KOPT-K1 (cell line): ENCODE data around the gene GNL3.
"Not testable (repeated sequence)": the region's sequence is repeated elsewhere in the genome, so short reads cannot be mapped to it uniquely, and the experiment has no call there.

Source experiments
- H3K27ac ChIP-seq: fragments of 200-600 bp; sonication (generic); 2 replicates; pipeline ENCODE4 v1.5.1; 2016; ENCODE audit warnings: antibody characterized with exemption, mild to moderate bottlenecking, low read depth, low read length; ENCODE audit not compliant: poor library complexity, severe bottlenecking
- H3K36me3 ChIP-seq: fragments of 200-600 bp; sonication (generic); 2 replicates; pipeline ENCODE4 v1.5.1; 2017; ENCODE audit warnings: antibody characterized with exemption, mild to moderate bottlenecking, low read length, moderate library complexity; ENCODE audit not compliant: insufficient read depth
- H3K9me3 ChIP-seq: fragments of 200-600 bp; sonication (generic); 2 replicates; pipeline ENCODE4 v1.5.1; 2017; ENCODE audit warnings: antibody characterized with exemption, low read length, mild to moderate bottlenecking; ENCODE audit not compliant: insufficient read depth, poor library complexity, severe bottlenecking

GNL3 gene

GRCh38 chr3:52724511-52724910 lies 38.7 kb downstream of the GNL3 start:
- H3K9me3 ChIP-seq = peaks cover 25% of the 10 kb centered on the region
- peaks cover 10% of the 10 kb centered on the region; the same call in 1 of the 2 replicates for H3K36me3 ChIP-seq
- no peak overlapping the region for H3K27ac ChIP-seq

DNA sequence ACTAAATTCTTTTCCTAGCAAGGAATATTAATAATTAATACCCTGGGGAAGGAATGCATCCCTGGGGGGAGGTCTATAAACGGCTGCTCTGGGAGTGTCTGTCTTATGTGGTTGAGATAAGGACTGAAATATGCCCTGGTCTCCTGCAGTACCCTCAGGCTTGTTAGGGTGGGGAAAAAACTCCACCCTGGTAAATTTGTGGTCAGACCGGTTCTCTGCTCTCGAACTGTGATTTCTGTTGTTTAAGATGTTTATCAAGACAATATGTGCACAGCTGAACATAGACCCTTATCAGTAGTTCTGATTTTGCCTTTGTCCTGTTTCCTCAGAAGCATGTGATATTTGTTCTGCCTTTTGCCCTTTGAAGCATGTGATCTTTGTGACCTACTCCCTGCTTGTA lies 42.9 kb downstream of the GNL3 start:
- not testable (repeated sequence) for H3K27ac ChIP-seq
- Histone ChIP-seq H3K36me3 (peaks cover 38% of the 10 kb centered on the region), H3K9me3 (peaks cover 32% of the 10 kb centered on the region)

GRCh38 chr3:52730681-52731080 lies 44.8 kb downstream of the GNL3 start:
- Histone ChIP-seq H3K9me3 (peaks cover 32% of the 10 kb centered on the region), H3K27ac (no peak overlapping the region), H3K36me3 (peaks cover 58% of the 10 kb centered on the region)

DNA sequence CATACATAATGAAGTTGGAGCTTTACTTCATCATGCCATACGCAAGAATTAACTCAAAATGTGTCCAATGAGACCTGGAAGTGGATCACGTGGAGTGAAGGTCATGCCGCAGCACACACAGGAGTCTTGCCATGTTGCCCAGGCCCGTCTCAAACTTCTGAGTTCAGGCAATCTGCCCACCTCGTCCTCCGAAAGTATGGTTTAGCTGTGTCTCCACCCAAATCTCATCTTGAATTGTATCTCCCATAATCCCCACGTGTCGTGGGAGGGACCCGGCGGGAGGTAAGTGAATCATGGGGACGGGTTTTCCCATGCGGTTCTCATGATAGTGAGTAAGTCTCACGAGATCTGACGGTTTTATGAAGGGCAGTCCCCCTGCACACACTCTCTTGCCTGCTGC lies 45.8 kb downstream of the GNL3 start:
- Histone ChIP-seq H3K27ac (no peak overlapping the region), H3K9me3 (peaks cover 32% of the 10 kb centered on the region), H3K36me3 (peaks cover 60% of the 10 kb centered on the region)

GRCh38 chr3:52733256-52733891 lies 47.5 kb downstream of the GNL3 start:
- Histone ChIP-seq H3K9me3 (peaks cover 22% of the 10 kb centered on the region), H3K36me3 (peaks cover 69% of the 10 kb centered on the region), H3K27ac (no peak overlapping the region)

GRCh38 chr3:52739730-52740129 lies 53.9 kb downstream of the GNL3 start:
- H3K27ac ChIP-seq = no peak overlapping the region
- H3K9me3 ChIP-seq = no peaks in the 10 kb centered on the region
- H3K36me3 ChIP-seq = peaks cover 84% of the 10 kb centered on the region

GRCh38 chr3:52742418-52743041 lies 56.7 kb downstream of the GNL3 start:
- H3K36me3 ChIP-seq = peaks cover 91% of the 10 kb centered on the region

DNA sequence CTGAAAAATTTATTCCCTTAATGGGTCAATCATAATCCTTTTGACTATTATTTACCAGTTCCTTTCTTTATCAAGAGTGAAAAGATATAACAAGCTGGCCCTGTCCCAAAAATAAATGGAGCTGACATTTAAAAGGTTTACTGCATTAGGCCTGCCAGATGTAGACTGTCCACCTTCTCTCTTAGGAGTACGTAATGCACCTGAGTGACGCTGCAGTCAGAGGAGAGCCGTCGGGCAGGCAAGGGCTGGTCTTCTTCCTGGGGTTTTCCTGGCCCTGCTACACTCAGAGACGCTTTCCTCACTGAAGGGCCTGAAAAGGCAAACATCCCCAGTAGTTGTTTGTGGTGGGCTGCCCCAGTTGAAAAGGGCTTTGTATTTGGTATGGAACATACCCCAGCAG lies 57.3 kb downstream of the GNL3 start:
- Histone ChIP-seq H3K27ac (no peak overlapping the region), H3K9me3 (no peaks in the 10 kb centered on the region), H3K36me3 (peaks cover 90% of the 10 kb centered on the region)

More at GRCh38 chr3:52742418-52743041, 56.7 kb downstream of the GNL3 start:
- Histone ChIP-seq H3K27ac (no peak overlapping the region), H3K9me3 (no peaks in the 10 kb centered on the region)

- Histone ChIP-seq H3K9me3 (no peaks in the 10 kb centered on the region), H3K36me3 (peaks cover 90% of the 10 kb centered on the region), H3K27ac (no peak overlapping the region)
Measured at GRCh38 chr3:52743721-52744120, 57.9 kb downstream of the GNL3 start.
